Stimulated activated CD8-positive, alpha-beta memory T cell treated with anti-CD3 and anti-CD28 coated beads, Interleukin-15, amount 100 ng/mL, for 48 hours (primary cell): Measurements from ENCODE around the gene MATN4.

Experiments
- DNase-seq, 2 donors: peaks; one replicate each; pipeline ENCODE4 v3.0.0-alpha.2; 2020; ENCODE audit warnings: low read depth in 2 of 2

The MATN4 gene

DNA sequence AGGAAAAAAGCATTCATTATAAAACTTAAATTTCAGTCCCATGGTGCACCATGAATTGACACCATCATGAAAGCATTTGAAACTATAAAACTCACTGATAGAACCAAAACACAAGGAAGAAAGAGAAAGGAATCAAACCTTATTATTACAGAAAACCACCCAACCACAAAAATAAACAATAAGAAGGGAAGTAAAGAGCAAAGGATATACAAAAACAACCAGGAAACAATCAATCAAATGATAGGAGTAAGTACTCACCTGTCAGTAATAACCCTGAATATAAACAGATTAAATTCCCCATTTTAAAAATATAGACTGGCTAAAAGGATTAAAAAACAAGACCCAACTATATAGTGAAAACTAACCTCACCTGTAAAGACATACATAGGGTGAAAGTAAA lies 59.5 kb downstream of the MATN4 start:
- DNase-seq, result no peak

DNA sequence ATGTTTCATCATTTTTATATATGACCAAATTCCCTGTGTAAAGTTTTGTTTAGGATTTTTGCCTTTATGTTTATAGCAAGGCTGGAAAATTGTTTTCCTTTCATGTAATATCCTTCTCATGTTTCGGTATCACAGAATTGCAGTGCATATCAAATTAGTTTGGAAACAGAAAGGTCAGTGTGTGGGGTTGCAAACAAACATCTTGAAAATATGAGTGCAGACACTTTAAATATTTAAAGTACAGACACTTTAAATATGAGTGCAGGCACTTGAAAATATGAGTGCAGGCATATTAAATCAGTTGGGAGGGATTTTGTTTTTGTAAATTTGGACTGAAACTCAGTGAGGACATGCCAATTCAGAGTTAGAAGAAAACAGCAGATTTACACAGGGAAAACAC lies 60.2 kb downstream of the MATN4 start:
- no peak for DNase-seq

DNA sequence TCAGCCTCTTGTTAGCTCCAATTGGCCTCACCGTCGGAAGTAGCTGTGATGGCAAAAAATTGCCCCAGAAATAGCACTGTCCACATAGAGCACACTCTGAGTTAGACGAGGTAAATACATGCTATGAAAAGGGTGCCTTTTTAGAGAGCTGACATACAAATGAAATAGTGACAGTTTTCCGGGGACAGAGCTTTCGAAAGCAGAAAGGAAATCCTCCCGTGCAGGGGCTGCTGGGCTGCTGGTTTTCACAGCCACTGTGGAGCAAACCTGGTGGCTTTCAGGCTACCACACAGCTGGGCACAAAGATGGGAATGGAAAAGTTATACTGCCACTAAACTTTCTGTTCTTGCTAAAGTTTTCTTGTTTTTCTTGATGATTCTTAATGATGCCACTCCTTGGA lies 62.0 kb downstream of the MATN4 start:
- DNase-seq, result no peak
